Karpas-422 (cell line): ENCODE data around the gene TALDO1. TPM values are rescaled to one million over a fixed set of nuclear protein-coding genes. Genes with fewer than 3 reads are reported as not detected.

Experiments
- DNase-seq: peaks from one replicate; pipeline ENCODE4 v3.0.0-alpha.2; 2015
- H2AFZ ChIP-seq: fragments of 200-600 bp; sonication (generic); 2 replicates; pipeline ENCODE4 v1.6.1; 2014; ENCODE audit warnings: antibody characterized with exemption, low read length, mixed read lengths
- H3K27ac ChIP-seq: fragments of 200-600 bp; sonication (generic); 2 replicates; pipeline ENCODE4 v1.5.1; 2014; ENCODE audit warnings: mild to moderate bottlenecking, low read length, moderate library complexity
- H3K27me3 ChIP-seq: fragments of 200-600 bp; sonication (generic); 2 replicates; pipeline ENCODE4 v1.6.1; 2014; ENCODE audit warnings: low read length, mixed read lengths
- H3K36me3 ChIP-seq: fragments of 200-600 bp; sonication (generic); 2 replicates; pipeline ENCODE4 v1.6.1; 2014; ENCODE audit warnings: low read length, mixed read lengths; ENCODE audit not compliant: insufficient read depth
- H3K4me1 ChIP-seq: fragments of 200-600 bp; sonication (generic); 2 replicates; pipeline ENCODE4 v1.6.1; 2014; ENCODE audit warnings: mild to moderate bottlenecking, low read length, mixed read lengths
- H3K4me2 ChIP-seq: fragments of 200-600 bp; sonication (generic); 2 replicates; pipeline ENCODE4 v1.6.1; 2014; ENCODE audit warnings: low read length, low read depth, mild to moderate bottlenecking; ENCODE audit not compliant: poor library complexity, severe bottlenecking
- H3K4me3 ChIP-seq: fragments of 200-600 bp; sonication (generic); 2 replicates; pipeline ENCODE4 v1.5.1; 2014; ENCODE audit warnings: mild to moderate bottlenecking, antibody characterized with exemption, low read length, mixed read lengths
- H3K79me2 ChIP-seq: fragments of 200-600 bp; sonication (generic); 2 replicates; pipeline ENCODE4 v1.6.1; 2014; ENCODE audit warnings: mild to moderate bottlenecking, low read length, mixed read lengths
- H3K9ac ChIP-seq: fragments of 200-600 bp; sonication (generic); 2 replicates; pipeline ENCODE4 v1.6.0; 2014; ENCODE audit warnings: low read length
- H3K9me2 ChIP-seq: fragments of 200-600 bp; sonication (generic), shearing (Covaris generic); replicated peaks from 2 replicates; pipeline ENCODE4 v1.6.0; 2014; ENCODE audit warnings: mild to moderate bottlenecking, low read length, moderate library complexity; ENCODE audit not compliant: insufficient read depth
- H3K9me3 ChIP-seq: fragments of 300-700, 200-600 bp; sonication (generic); 2 replicates; pipeline ENCODE4 v1.6.1; 2014; ENCODE audit warnings: low read length, mixed read lengths
- H4K20me1 ChIP-seq: fragments of 200-600 bp; sonication (generic); 2 replicates; pipeline ENCODE4 v1.6.1; 2014; ENCODE audit warnings: mild to moderate bottlenecking, antibody characterized with exemption, low read length, low read depth; ENCODE audit not compliant: insufficient read depth
- total RNA-seq: library from RNA; depleted of rRNA; stranded (reverse); fragments of >200 nt; shearing (Covaris generic); gene quantifications from 2 replicates; pipeline ENCODE4 v1.2.3, GENCODE V29; 2014; ENCODE audit warnings: low replicate concordance

TALDO1 gene
- total RNA-seq, 1 experiment from 2014 or later: 127 TPM

- Histone ChIP-seq H3K4me2 (no peak overlapping the region), H3K9ac (no peak overlapping the region)
- DNase-seq: no peak
These were observed 38.8 kb upstream of the TALDO1 start for GRCh38 chr11:708511-708910.

GRCh38 chr11:709109-709997 is 37.9 kb upstream of the TALDO1 start:
- Histone ChIP-seq H3K27me3 (no peaks in the 10 kb centered on the region), H4K20me1 (0 out of 2 replicates have a peak, but pooled peaks cover 4% of the 10 kb centered on the region), H3K9ac (no peak overlapping the region), H3K4me3 (no peak overlapping the region), H3K9me2 (no peaks in the 10 kb centered on the region), H3K36me3 (no peaks in the 10 kb centered on the region), H3K27ac (no peak overlapping the region), H3K79me2 (no peaks in the 10 kb centered on the region), H3K9me3 (no peaks in the 10 kb centered on the region), H3K4me1 (no peaks in the 10 kb centered on the region), H3K4me2 (no peak overlapping the region), H2AFZ (no peak overlapping the region)
- no peak for DNase-seq

More at GRCh38 chr11:708511-708910, 38.8 kb upstream of the TALDO1 start:
- no peaks in the 10 kb centered on the region for H3K79me2 ChIP-seq
- H3K27ac ChIP-seq: no peak overlapping the region
- H2AFZ ChIP-seq: no peak overlapping the region
- no peaks in the 10 kb centered on the region for H3K9me2 ChIP-seq
- no peaks in the 10 kb centered on the region for H3K4me1 ChIP-seq
- 0 out of 2 replicates have a peak, but pooled peaks cover 4% of the 10 kb centered on the region for H4K20me1 ChIP-seq
- H3K9me3 ChIP-seq: no peaks in the 10 kb centered on the region
- no peaks in the 10 kb centered on the region for H3K36me3 ChIP-seq
- no peaks in the 10 kb centered on the region for H3K27me3 ChIP-seq
- no peak overlapping the region for H3K4me3 ChIP-seq

- Histone ChIP-seq H3K27ac (no peak overlapping the region), H2AFZ (no peak overlapping the region), H3K36me3 (no peaks in the 10 kb centered on the region), H3K79me2 (no peaks in the 10 kb centered on the region), H3K9me3 (no peaks in the 10 kb centered on the region), H3K9me2 (no peaks in the 10 kb centered on the region), H3K9ac (no peak overlapping the region), H3K4me2 (no peak overlapping the region), H3K4me3 (no peak overlapping the region), H3K27me3 (no peaks in the 10 kb centered on the region), H3K4me1 (no peaks in the 10 kb centered on the region), H4K20me1 (no peaks in the 10 kb centered on the region)
- no peak for DNase-seq
These were observed 32.8 kb upstream of the TALDO1 start for GRCh38 chr11:714436-714835.

GRCh38 chr11:719214-720016 is 27.8 kb upstream of the TALDO1 start:
- no peak for DNase-seq
- peaks cover 8% of the 10 kb centered on the region; the same call in 1 of the 2 replicates for H4K20me1 ChIP-seq
- H3K4me3 ChIP-seq: no peak overlapping the region
- H3K9ac ChIP-seq: no peak overlapping the region
- H3K9me2 ChIP-seq: no peaks in the 10 kb centered on the region
- H3K36me3 ChIP-seq: no peaks in the 10 kb centered on the region
- H3K9me3 ChIP-seq: no peaks in the 10 kb centered on the region
- no peaks in the 10 kb centered on the region for H3K27me3 ChIP-seq
- H3K4me2 ChIP-seq: no peak overlapping the region
- peaks cover 18% of the 10 kb centered on the region for H3K4me1 ChIP-seq
- H3K79me2 ChIP-seq: no peaks in the 10 kb centered on the region
- H2AFZ ChIP-seq: no peak overlapping the region
- no peak overlapping the region for H3K27ac ChIP-seq

GRCh38 chr11:720017-720641 is 27.1 kb upstream of the TALDO1 start:
- H3K4me1 ChIP-seq: peaks cover 21% of the 10 kb centered on the region
- DNase-seq: no peak
- no peaks in the 10 kb centered on the region for H3K79me2 ChIP-seq
- H3K9me3 ChIP-seq: no peaks in the 10 kb centered on the region
- H3K36me3 ChIP-seq: no peaks in the 10 kb centered on the region
- H3K9ac ChIP-seq: no peak overlapping the region
- no peak overlapping the region for H3K4me2 ChIP-seq
- no peak overlapping the region for H2AFZ ChIP-seq
- no peak overlapping the region for H3K4me3 ChIP-seq
- H3K9me2 ChIP-seq: no peaks in the 10 kb centered on the region
- H3K27ac ChIP-seq: no peak overlapping the region
- no peaks in the 10 kb centered on the region for H3K27me3 ChIP-seq
- H4K20me1 ChIP-seq: peaks cover 8% of the 10 kb centered on the region; the same call in 1 of the 2 replicates

GRCh38 chr11:720642-721246 is 26.5 kb upstream of the TALDO1 start:
- Histone ChIP-seq H3K4me2 (no peak overlapping the region), H3K4me1 (peaks cover 25% of the 10 kb centered on the region), H3K4me3 (no peak overlapping the region), H3K9me2 (no peaks in the 10 kb centered on the region), H4K20me1 (peaks cover 8% of the 10 kb centered on the region; the same call in 1 of the 2 replicates), H3K36me3 (no peaks in the 10 kb centered on the region), H3K27ac (no peak overlapping the region), H3K79me2 (no peaks in the 10 kb centered on the region), H3K9ac (no peak overlapping the region), H2AFZ (no peak overlapping the region), H3K9me3 (no peaks in the 10 kb centered on the region), H3K27me3 (no peaks in the 10 kb centered on the region)
- DNase-seq: no peak

- Histone ChIP-seq H3K4me2 (peak overlapping the region; percentile 39), H3K4me3 (no peak overlapping the region), H3K9me2 (no peaks in the 10 kb centered on the region), H4K20me1 (peaks cover 8% of the 10 kb centered on the region; the same call in 1 of the 2 replicates), H3K79me2 (no peaks in the 10 kb centered on the region), H3K4me1 (peaks cover 30% of the 10 kb centered on the region), H3K9ac (no peak overlapping the region), H2AFZ (no peak overlapping the region), H3K9me3 (no peaks in the 10 kb centered on the region), H3K27ac (no peak overlapping the region), H3K27me3 (no peaks in the 10 kb centered on the region), H3K36me3 (no peaks in the 10 kb centered on the region)
- peak; percentile 55 for DNase-seq
These were observed 26.0 kb upstream of the TALDO1 start for GRCh38 chr11:721247-721740.
